ENCODE data around the gene CNOT8. TPM values are rescaled to one million over a fixed set of nuclear protein-coding genes. Genes with fewer than 3 reads are reported as not detected.
A peak's percentile ranks its signal among the peaks of the same experiment; 100 is the strongest.

CNOT8 gene
- total RNA-seq, 2 experiments from 2014 or later, result 125 to 133 TPM

GRCh38 chr5:154813158-154813557 is 45.3 kb upstream of the CNOT8 start:
- DNase-seq (no peak), ATAC-seq (ENCODE audit: poor library complexity) (no peak)
- TF ChIP-seq, protein P1, sequence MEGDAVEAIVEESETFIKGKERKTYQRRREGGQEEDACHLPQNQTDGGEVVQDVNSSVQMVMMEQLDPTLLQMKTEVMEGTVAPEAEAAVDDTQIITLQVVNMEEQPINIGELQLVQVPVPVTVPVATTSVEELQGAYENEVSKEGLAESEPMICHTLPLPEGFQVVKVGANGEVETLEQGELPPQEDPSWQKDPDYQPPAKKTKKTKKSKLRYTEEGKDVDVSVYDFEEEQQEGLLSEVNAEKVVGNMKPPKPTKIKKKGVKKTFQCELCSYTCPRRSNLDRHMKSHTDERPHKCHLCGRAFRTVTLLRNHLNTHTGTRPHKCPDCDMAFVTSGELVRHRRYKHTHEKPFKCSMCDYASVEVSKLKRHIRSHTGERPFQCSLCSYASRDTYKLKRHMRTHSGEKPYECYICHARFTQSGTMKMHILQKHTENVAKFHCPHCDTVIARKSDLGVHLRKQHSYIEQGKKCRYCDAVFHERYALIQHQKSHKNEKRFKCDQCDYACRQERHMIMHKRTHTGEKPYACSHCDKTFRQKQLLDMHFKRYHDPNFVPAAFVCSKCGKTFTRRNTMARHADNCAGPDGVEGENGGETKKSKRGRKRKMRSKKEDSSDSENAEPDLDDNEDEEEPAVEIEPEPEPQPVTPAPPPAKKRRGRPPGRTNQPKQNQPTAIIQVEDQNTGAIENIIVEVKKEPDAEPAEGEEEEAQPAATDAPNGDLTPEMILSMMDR (IDR thresholded peaks at IDR 0.05), result no peak
- intact Hi-C loops (cut with DNase I, micrococcal nuclease), result loop anchor here (2.0 to 5.0 kb wide), 2 partner anchors 44 to 58 kb away; partner anchors contain the start of genes CNOT8 (in 2 of the 2) and LARP1 (in 1 of the 2)
- Histone ChIP-seq H3K9me3 (ENCODE audit: control insufficient read depth in 1 of 2, insufficient read depth in 1 of 2, low read length in 2 of 2) (no peaks in the 10 kb centered on the region), H3K4me1 (ENCODE audit: insufficient read depth, low read length) (peaks cover 28% of the 10 kb centered on the region), H3K36me3 (ENCODE audit: insufficient read depth, low read length) (peaks cover 87% of the 10 kb centered on the region), H3K27ac (ENCODE audit: low read depth in 1 of 2, low read length in 2 of 2) (peak overlapping the region in 1 of 2 donors; percentile 9), H3K27me3 (ENCODE audit: control insufficient read depth in 1 of 2, insufficient read depth in 2 of 2, low read length in 2 of 2) (no peaks in the 10 kb centered on the region), H3K4me3 (ENCODE audit: low read length) (no peak overlapping the region)
- Mint-ChIP-seq H3K27me3 (no peaks in the 10 kb centered on the region), H3K9me3 (no peaks in the 10 kb centered on the region), H3K27ac (peak overlapping the region; percentile 91), H3K4me1 (ENCODE audit: low read depth) (peaks cover 40% of the 10 kb centered on the region), H3K36me3 (ENCODE audit: low read depth) (peaks cover 88% of the 10 kb centered on the region), H3K4me3 (no peak overlapping the region)
- CTCF ChIA-PET, result interaction anchor here (0.7 kb wide), 1 partner anchor 17 kb away, joined by 3 read pairs; no protein-coding TSS in a partner anchor
- POLR2A ChIA-PET, result interaction anchor here (1.5 kb wide), 1 partner anchor 44 kb away, joined by 7 read pairs; no protein-coding TSS in a partner anchor

DNA sequence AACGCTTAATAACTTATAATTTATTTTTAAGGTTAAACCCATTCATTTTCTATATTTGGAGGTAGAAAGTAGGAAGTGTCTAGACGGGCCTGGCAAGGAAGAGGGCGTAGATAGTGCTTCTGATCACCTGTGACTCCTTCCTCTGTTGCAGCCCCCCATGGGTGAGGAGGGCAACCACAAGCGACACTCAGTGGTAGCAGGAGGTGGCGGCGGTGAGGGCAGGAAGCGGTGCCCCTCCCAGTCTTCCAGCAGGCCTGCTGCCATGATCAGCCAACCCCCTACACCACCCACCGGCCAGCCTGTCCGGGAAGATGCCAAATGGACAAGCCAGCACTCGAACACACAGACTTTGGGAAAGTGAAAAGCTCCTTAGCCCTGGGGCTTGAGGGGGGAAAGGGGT is 44.7 kb upstream of the CNOT8 start:
- no peak overlapping the region for H3K4me3 ChIP-seq (ENCODE audit: low read length)
- ChIA-PET CTCF (no interaction called here), POLR2A (interaction anchor here (1.5 kb wide), 1 partner anchor 44 kb away, joined by 7 read pairs; no protein-coding TSS in a partner anchor)
- Mint-ChIP-seq H3K27ac (peak overlapping the region; percentile 91), H3K4me1 (ENCODE audit: low read depth) (peaks cover 40% of the 10 kb centered on the region), H3K27me3 (no peaks in the 10 kb centered on the region), H3K4me3 (no peak overlapping the region), H3K9me3 (no peaks in the 10 kb centered on the region), H3K36me3 (ENCODE audit: low read depth) (peaks cover 87% of the 10 kb centered on the region)
- peak overlapping the region in 1 of 2 donors; percentile 9 for H3K27ac ChIP-seq (ENCODE audit: low read depth in 1 of 2, low read length in 2 of 2)
- peak in 13 of 14 experiments; percentile 11 to 77 (median 41) for DNase-seq
- TF ChIP-seq, protein P1 (IDR thresholded peaks at IDR 0.05), result no peak
- H3K27me3 ChIP-seq (ENCODE audit: control insufficient read depth in 1 of 2, insufficient read depth in 2 of 2, low read length in 2 of 2), result no peaks in the 10 kb centered on the region
- peaks cover 82% of the 10 kb centered on the region for H3K36me3 ChIP-seq (ENCODE audit: insufficient read depth, low read length)
- peaks cover 28% of the 10 kb centered on the region for H3K4me1 ChIP-seq (ENCODE audit: insufficient read depth, low read length)
- ATAC-seq (ENCODE audit: poor library complexity), result peak; percentile 82
- intact Hi-C loops (cut with DNase I, micrococcal nuclease), result loop anchor here (2.0 to 5.0 kb wide), 2 partner anchors 44 to 59 kb away; partner anchors contain the start of genes CNOT8 (in 2 of the 2) and LARP1 (in 1 of the 2)
- no peaks in the 10 kb centered on the region for H3K9me3 ChIP-seq (ENCODE audit: control insufficient read depth in 1 of 2, insufficient read depth in 1 of 2, low read length in 2 of 2)

DNA sequence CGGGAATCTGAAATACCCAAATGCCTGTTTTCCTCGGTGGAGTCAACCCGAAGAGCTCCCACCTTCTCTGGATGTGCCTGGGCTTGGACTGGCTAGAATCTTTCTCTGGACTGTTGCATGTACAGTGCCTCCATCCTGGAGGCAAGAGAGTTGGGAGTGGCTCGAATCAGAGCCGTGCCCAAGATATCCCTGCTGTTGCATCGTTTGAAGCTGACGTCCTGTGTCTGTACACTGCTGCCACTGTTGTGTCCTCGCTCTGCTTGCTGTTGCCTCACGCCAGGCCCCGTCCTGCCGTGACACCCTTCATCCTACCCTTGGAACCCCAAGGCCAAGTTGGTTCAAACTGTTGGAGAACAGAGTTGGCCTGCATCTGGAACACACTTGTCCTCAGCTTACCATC is 43.4 kb upstream of the CNOT8 start:
- H3K27ac ChIP-seq (ENCODE audit: low read depth in 1 of 2, low read length in 2 of 2), result no peak overlapping the region
- peaks cover 72% of the 10 kb centered on the region for H3K36me3 ChIP-seq (ENCODE audit: insufficient read depth, low read length)
- no peaks in the 10 kb centered on the region for H3K27me3 Mint-ChIP-seq
- H3K4me1 Mint-ChIP-seq (ENCODE audit: low read depth), result peaks cover 40% of the 10 kb centered on the region
- TF ChIP-seq, protein P1 (IDR thresholded peaks at IDR 0.05), result no peak
- POLR2A ChIA-PET, result no interaction called here
- ATAC-seq (ENCODE audit: poor library complexity), result no peak
- peaks cover 28% of the 10 kb centered on the region for H3K4me1 ChIP-seq (ENCODE audit: insufficient read depth, low read length)
- CTCF ChIA-PET, result no interaction called here
- intact Hi-C loops (cut with DNase I, micrococcal nuclease), result no loop called here
- no peaks in the 10 kb centered on the region for H3K9me3 Mint-ChIP-seq
- no peaks in the 10 kb centered on the region for H3K9me3 ChIP-seq (ENCODE audit: control insufficient read depth in 1 of 2, insufficient read depth in 1 of 2, low read length in 2 of 2)
- no peak for DNase-seq
- H3K27me3 ChIP-seq (ENCODE audit: control insufficient read depth in 1 of 2, insufficient read depth in 2 of 2, low read length in 2 of 2), result no peaks in the 10 kb centered on the region
- no peak overlapping the region for H3K4me3 ChIP-seq (ENCODE audit: low read length)
- H3K4me3 Mint-ChIP-seq, result no peak overlapping the region
- H3K36me3 Mint-ChIP-seq (ENCODE audit: low read depth), result peaks cover 79% of the 10 kb centered on the region
- peak overlapping the region; percentile 75 for H3K27ac Mint-ChIP-seq

Data from CD4-positive, alpha-beta T cell (primary cell).